Stimulated activated CD8-positive, alpha-beta memory T cell treated with anti-CD3 and anti-CD28 coated beads, Interleukin-15, amount 100 ng/mL, for 4 hours (primary cell): ENCODE measurements around the gene TOLLIP.
"Not testable (repeated sequence)": the region's sequence is repeated elsewhere in the genome, so short reads cannot be mapped to it uniquely, and the experiment has no call there.

Source experiments
- DNase-seq, 2 donors: peaks; one replicate each; pipeline ENCODE4 v3.0.0-alpha.2; 2020; ENCODE audit warnings: low read depth in 2 of 2

TOLLIP gene

GRCh38 chr11:1263010-1263409, 46.4 kb downstream of the TOLLIP start:
- no peak for DNase-seq

- DNase-seq: peak; percentile 65 to 71
Measured at GRCh38 chr11:1262172-1263006, 47.0 kb downstream of the TOLLIP start.

GRCh38 chr11:1261241-1262071, 48.0 kb downstream of the TOLLIP start:
- no peak for DNase-seq

- no peak for DNase-seq
Measured at GRCh38 chr11:1260620-1261019, 48.8 kb downstream of the TOLLIP start.

GRCh38 chr11:1260023-1260501, 49.4 kb downstream of the TOLLIP start:
- DNase-seq: no peak

GRCh38 chr11:1259561-1259960, 49.9 kb downstream of the TOLLIP start:
- DNase-seq: no peak

GRCh38 chr11:1259076-1259461, 50.4 kb downstream of the TOLLIP start:
- DNase-seq: no peak

- DNase-seq: no peak
Measured at GRCh38 chr11:1258401-1259075, 50.9 kb downstream of the TOLLIP start.

GRCh38 chr11:1257916-1258315, 51.5 kb downstream of the TOLLIP start:
- DNase-seq: no peak

- no peak for DNase-seq
Measured at GRCh38 chr11:1257366-1257765, 52.1 kb downstream of the TOLLIP start.

GRCh38 chr11:1256257-1257045, 53.0 kb downstream of the TOLLIP start:
- DNase-seq: no peak

GRCh38 chr11:1255151-1255550, 54.3 kb downstream of the TOLLIP start:
- no peak for DNase-seq

- DNase-seq: no peak
Measured at GRCh38 chr11:1254733-1255132, 54.7 kb downstream of the TOLLIP start.

GRCh38 chr11:1254086-1254648, 55.3 kb downstream of the TOLLIP start:
- DNase-seq: no peak

GRCh38 chr11:1253103-1253485, 56.3 kb downstream of the TOLLIP start:
- no peak for DNase-seq

GRCh38 chr11:1252371-1253102, 56.9 kb downstream of the TOLLIP start:
- DNase-seq: no peak

- DNase-seq: no peak
Measured at GRCh38 chr11:1251236-1251770, 58.1 kb downstream of the TOLLIP start.

GRCh38 chr11:1250411-1250810, 59.0 kb downstream of the TOLLIP start:
- not testable (repeated sequence) for DNase-seq

- DNase-seq: not testable (repeated sequence)
Measured at GRCh38 chr11:1248951-1249350, 60.5 kb downstream of the TOLLIP start.

GRCh38 chr11:1247026-1247425, 62.4 kb downstream of the TOLLIP start:
- not testable (repeated sequence) for DNase-seq
